Spinal cord (tissue), 10 donors: ENCODE data around the gene TSEN2. TPM values are rescaled to one million over a fixed set of nuclear protein-coding genes. Genes with fewer than 3 reads are reported as not detected.
A peak's percentile ranks its signal among the peaks of the same experiment; 100 is the strongest.
"Not testable (repeated sequence)": the region's sequence is repeated elsewhere in the genome, so short reads cannot be mapped to it uniquely, and the experiment has no call there.

Source experiments
- DNase-seq, 6 donors: peaks; one replicate each; pipeline versions ENCODE4 v3.0.0 to v3.0.0-alpha.2; 2013 to 2015; ENCODE audit warnings: low spot score in 6 of 6, low read depth in 4 of 6
- H3K27ac ChIP-seq: one replicate; pipeline ENCODE4 v1.5.1; 2013; ENCODE audit warnings: low read depth, low read length, control low read depth
- H3K27me3 ChIP-seq: one replicate; pipeline ENCODE4 v1.6.1; 2013; ENCODE audit warnings: low read length; ENCODE audit not compliant: control insufficient read depth, insufficient read depth
- H3K36me3 ChIP-seq: one replicate; pipeline ENCODE4 v1.6.1; 2013; ENCODE audit warnings: low read length; ENCODE audit not compliant: control insufficient read depth, insufficient read depth
- H3K4me1 ChIP-seq: one replicate; pipeline ENCODE4 v1.6.1; 2013; ENCODE audit warnings: low read length; ENCODE audit not compliant: control insufficient read depth, insufficient read depth
- H3K4me3 ChIP-seq: one replicate; pipeline ENCODE4 v1.5.1; 2013; ENCODE audit warnings: low read depth, low read length, control low read depth
- H3K9me3 ChIP-seq: one replicate; pipeline ENCODE4 v1.6.1; 2013; ENCODE audit warnings: low read length; ENCODE audit not compliant: control insufficient read depth, insufficient read depth
- WGBS: methylation state at CpG from one replicate; pipeline ENCODE4 v1.1.5; 2013; ENCODE audit warnings: missing lambda C conversion rate; ENCODE audit not compliant: insufficient coverage; 5-methylcytosine and 5-hydroxymethylcytosine counted together
- polyA plus RNA-seq, 2 donors: library from polyadenylated mRNA; unstranded; fragments of 120-200 nt; gene quantifications; one replicate each; pipeline ENCODE4 v1.2.1, GENCODE V29; 2013; ENCODE audit not compliant: insufficient read length in 2 of 2
- total RNA-seq, 2 donors: library from RNA; depleted of rRNA in 1 of 2; stranded (reverse); fragments of 120-200 nt in 1 of 2; fragments of >200 nt in 1 of 2; gene quantifications; one replicate each; pipeline versions ENCODE4 v1.2.3 to v1.2.4, GENCODE V29; 2013 to 2014
- donor health status: healthy.

The TSEN2 gene
- total and polyA plus RNA-seq, 4 donors = 19.7 to 27.2 (median 23.8) TPM

- DNase-seq = no peak
- no peaks in the 10 kb centered on the region for H3K27me3 ChIP-seq
- no peak overlapping the region for H3K4me3 ChIP-seq
- WGBS = 83% methylated on average over 3 of the region's 5 CpGs
- no peak overlapping the region for H3K27ac ChIP-seq
- H3K9me3 ChIP-seq = no peaks in the 10 kb centered on the region
- peaks cover 15% of the 10 kb centered on the region for H3K36me3 ChIP-seq
- H3K4me1 ChIP-seq = no peaks in the 10 kb centered on the region
Measured at GRCh38 chr3:12532182-12532581, 47.9 kb downstream of the TSEN2 start.

- H3K9me3 ChIP-seq = no peaks in the 10 kb centered on the region
- no peak overlapping the region for H3K27ac ChIP-seq
- peaks cover 23% of the 10 kb centered on the region for H3K36me3 ChIP-seq
- H3K4me3 ChIP-seq = no peak overlapping the region
- H3K27me3 ChIP-seq = no peaks in the 10 kb centered on the region
- 79% methylated on average over 4 of the region's 6 CpGs for WGBS
- no peaks in the 10 kb centered on the region for H3K4me1 ChIP-seq
- peak in 2 of 6 donors; percentile 11 to 45 for DNase-seq
Measured at GRCh38 chr3:12536423-12536822, 52.1 kb downstream of the TSEN2 start.

- Histone ChIP-seq H3K4me1 (no peaks in the 10 kb centered on the region), H3K36me3 (peaks cover 10% of the 10 kb centered on the region), H3K27me3 (no peaks in the 10 kb centered on the region), H3K4me3 (no peak overlapping the region), H3K9me3 (no peaks in the 10 kb centered on the region), H3K27ac (no peak overlapping the region)
- no peak for DNase-seq
- 70% methylated on average over 5 of the region's 8 CpGs for WGBS
Measured at GRCh38 chr3:12541625-12542024, 57.3 kb downstream of the TSEN2 start.

- H3K36me3 ChIP-seq, H3K4me3 ChIP-seq, DNase-seq, H3K9me3 ChIP-seq, H3K27me3 ChIP-seq, H3K4me1 ChIP-seq, H3K27ac ChIP-seq: not testable (repeated sequence)
- WGBS = 100% methylated on average over 3 of the region's 12 CpGs
Measured at GRCh38 chr3:12543497-12543896, 59.2 kb downstream of the TSEN2 start.

- 53% methylated on average over 3 of the region's 11 CpGs for WGBS
Measured at GRCh38 chr3:12544652-12545472, 60.6 kb downstream of the TSEN2 start.

GRCh38 chr3:12545473-12545791 is 61.2 kb downstream of the TSEN2 start, which contains the start of gene MKRN2OS:
Gene MKRN2OS (minus strand): TSS chr3:12545499. CDS start chr3:12545464, 35 bp downstream.
- H3K27ac ChIP-seq = no peak within 1 kb of the TSS
- whole genome bisulfite sequencing = no CpG with 5 or more reads among the region's 4 CpGs
- H3K9me3 ChIP-seq = no peaks in the 10 kb centered on the region
- H3K36me3 ChIP-seq = peaks cover 2% of the 10 kb centered on the region
- H3K27me3 ChIP-seq = no peaks in the 10 kb centered on the region
- peak in 1 of 6 donors; percentile 11 for DNase-seq
- no peaks in the 10 kb centered on the region for H3K4me1 ChIP-seq
- no peak within 1 kb of the TSS for H3K4me3 ChIP-seq

More at GRCh38 chr3:12544652-12545472, 60.6 kb downstream of the TSEN2 start:
- H3K9me3 ChIP-seq = no peaks in the 10 kb centered on the region
- H3K36me3 ChIP-seq = peaks cover 7% of the 10 kb centered on the region
- no peak overlapping the region for H3K4me3 ChIP-seq
- no peaks in the 10 kb centered on the region for H3K4me1 ChIP-seq
- no peaks in the 10 kb centered on the region for H3K27me3 ChIP-seq
- peak in 2 of 6 donors; percentile 32 to 64 for DNase-seq
- H3K27ac ChIP-seq = no peak overlapping the region

GRCh38 chr3:12549971-12550760 is 65.9 kb downstream of the TSEN2 start:
- Histone ChIP-seq H3K9me3 (no peaks in the 10 kb centered on the region), H3K4me1 (peaks cover 4% of the 10 kb centered on the region), H3K36me3 (no peaks in the 10 kb centered on the region), H3K27ac (peak overlapping the region; percentile 33), H3K4me3 (no peak overlapping the region), H3K27me3 (no peaks in the 10 kb centered on the region)
- WGBS = 42% methylated on average over 2 of the region's 7 CpGs
- peak in 1 of 6 donors; percentile 9 for DNase-seq

GRCh38 chr3:12553921-12554391 is 69.7 kb downstream of the TSEN2 start:
- 6% methylated on average over 24 of the region's 26 CpGs for WGBS
- H3K27ac ChIP-seq = peak overlapping the region; percentile 95

GRCh38 chr3:12556314-12556689 is 72.0 kb downstream of the TSEN2 start:
- Histone ChIP-seq H3K27ac (peak overlapping the region; percentile 97), H3K4me3 (peak overlapping the region; percentile 91), H3K36me3 (no peaks in the 10 kb centered on the region), H3K4me1 (peaks cover 10% of the 10 kb centered on the region), H3K9me3 (no peaks in the 10 kb centered on the region), H3K27me3 (no peaks in the 10 kb centered on the region)
- no peak for DNase-seq
- WGBS = under 1% methylated on average over 7 of the region's 8 CpGs

More at GRCh38 chr3:12553921-12554391, 69.7 kb downstream of the TSEN2 start:
- peaks cover 10% of the 10 kb centered on the region for H3K4me1 ChIP-seq
- peak overlapping the region; percentile 72 for H3K4me3 ChIP-seq
- H3K27me3 ChIP-seq = no peaks in the 10 kb centered on the region
- H3K9me3 ChIP-seq = no peaks in the 10 kb centered on the region
- peak; percentile 39 to 91 (median 50) for DNase-seq
- no peaks in the 10 kb centered on the region for H3K36me3 ChIP-seq
